K562 (cell line): ENCODE measurements around the gene GUCY1A1. TPM values are rescaled to one million over a fixed set of nuclear protein-coding genes. Genes with fewer than 3 reads are reported as not detected.

ENCODE experiments used
- CHD7 ChIP-seq: fragments of 200-600 bp; sonication (generic); IDR thresholded peaks from one replicate; pipeline ENCODE4 v1.6.1; 2012; ENCODE audit warnings: mild to moderate bottlenecking, low read depth, low read length, inconsistent platforms
- polyA plus RNA-seq, 8 experiments: library from polyadenylated mRNA; depleted of rRNA in 4 of 8; stranded (reverse) in 5 of 8; unstranded in 3 of 8; fragments of >200 nt; fragmentation: Nextera tagmentation in 2 of 8; fragmentation: Illumina TruSeq in 1 of 8; extraction: Ambion mirVana in 2 of 8; extraction: Trizol in 1 of 8; gene quantifications; 2 replicates each; pipeline versions ENCODE4 v1.2.1 to v1.2.3, GENCODE V29; 2011 to 2014; ENCODE audit warnings: inconsistent platforms in 1 of 8, missing spikeins in 1 of 8
- total RNA-seq, 7 experiments: library from RNA; depleted of rRNA in 6 of 7; stranded (reverse); fragments of >200 nt in 6 of 7; fragmentation: Illumina TruSeq in 2 of 7; extraction: Trizol in 2 of 7; gene quantifications; 2 replicates each; pipeline versions ENCODE4 v1.2.1 to v1.2.3, GENCODE V29; 2011 to 2021; ENCODE audit warnings: low replicate concordance in 1 of 7

GUCY1A1 gene
- total and polyA plus RNA-seq, 9 of the 15 experiments (the other 6 are each of a cell fraction or from before 2014, with no cell fraction given), result not detected

- no peak for TF ChIP-seq CHD7
These were observed 1.2 kb downstream of the GUCY1A1 start (continued) for GRCh38 chr4:155667568-155668511.
